Lower lobe of right lung (tissue), 2 donors: ENCODE data around the gene EPS8L3. TPM values are rescaled to one million over a fixed set of nuclear protein-coding genes. Genes with fewer than 3 reads are reported as not detected.

Experiments used
- ATAC-seq, 2 donors: fragments of 200-7000 bp; cut with Tn5 transposase; one replicate each; pipeline ENCODE4 v1.9.1; 2020 to 2022; ENCODE audit warnings: mild to moderate bottlenecking in 2 of 2, moderate library complexity in 2 of 2
- DNase-seq: peaks from one replicate; pipeline ENCODE4 v3.0.0-alpha.2; 2020
- H3K27ac ChIP-seq: fragments of 200-600 bp; one replicate; pipeline ENCODE4 v1.8.0; 2022
- H3K27me3 ChIP-seq: fragments of 200-600 bp; one replicate; pipeline ENCODE4 v1.8.0; 2022; ENCODE audit warnings: low read depth
- H3K36me3 ChIP-seq: fragments of 200-600 bp; one replicate; pipeline ENCODE4 v1.8.0; 2022; ENCODE audit warnings: mild to moderate bottlenecking
- H3K4me1 ChIP-seq: fragments of 200-600 bp; one replicate; pipeline ENCODE4 v1.8.0; 2022
- H3K4me3 ChIP-seq: fragments of 200-600 bp; one replicate; pipeline ENCODE4 v1.8.0; 2022; ENCODE audit warnings: mild to moderate bottlenecking
- H3K9me3 ChIP-seq: fragments of 200-600 bp; one replicate; pipeline ENCODE4 v1.8.0; 2022
- CTCF ChIP-seq: fragments of 200-600 bp; IDR thresholded peaks from one replicate; pipeline ENCODE4 v1.8.0; 2022; ENCODE audit warnings: antibody characterized with exemption, mild to moderate bottlenecking
- intact Hi-C: fragments of 100-400 bp; cut with DNase I; formaldehyde crosslinking; loops from one replicate; pipeline ENCODE4 v1.11.0; 2022
- long read RNA-seq: library from polyadenylated mRNA; unstranded; transcript quantifications from one replicate; pipeline ENCODE4 v2.0.0, GENCODE V29; 2021
- total RNA-seq: library from RNA; stranded (reverse); fragmentation: NEBNext Ultra II Directional; extraction: Animal tissue kit (Norgen Biotek cat#: 25700); gene quantifications from one replicate; pipeline ENCODE4 v1.2.1, GENCODE V29; 2021
- donor health status: DM: no; HTN: yes; CAD: no; lungs with severe emphysema.

EPS8L3 gene
- not detected for total RNA-seq
- long read RNA-seq, partial matches to known transcripts = 0 of 1 reads
- long read RNA-seq, other reads (novel, unspliced or antisense) = 1 of 1 reads

- no peak for TF ChIP-seq CTCF
- Histone ChIP-seq H3K9me3 (no peaks in the 10 kb centered on the region), H3K4me1 (peaks cover 12% of the 10 kb centered on the region), H3K27me3 (no peaks in the 10 kb centered on the region), H3K27ac (no peak within 1 kb of the TSS), H3K4me3 (no peak within 1 kb of the TSS), H3K36me3 (no peaks in the 10 kb centered on the region)
- ATAC-seq (no peak), DNase-seq (peak; percentile 34)
- intact Hi-C loops = no loop called here
Measured at GRCh38 chr1:109763646-109764415, at the start of gene EPS8L3. Gene EPS8L3 (minus strand): TSS chr1:109763923. CDS start chr1:109761749, 2,174 bp downstream.

- Histone ChIP-seq H3K4me3 (no peak overlapping the region), H3K27ac (no peak overlapping the region), H3K9me3 (peaks cover 4% of the 10 kb centered on the region), H3K27me3 (no peaks in the 10 kb centered on the region), H3K36me3 (no peaks in the 10 kb centered on the region), H3K4me1 (peaks cover 12% of the 10 kb centered on the region)
- intact Hi-C loops = no loop called here
- no peak for TF ChIP-seq CTCF
- DNase-seq (no peak), ATAC-seq (no peak)
Measured at GRCh38 chr1:109812691-109813393, 49.1 kb upstream of the EPS8L3 start.

- H3K27ac ChIP-seq = no peak overlapping the region
- H3K4me1 ChIP-seq = peaks cover 28% of the 10 kb centered on the region
- no peak overlapping the region for H3K4me3 ChIP-seq
- H3K27me3 ChIP-seq = no peaks in the 10 kb centered on the region
- intact Hi-C loops = no loop called here
- H3K9me3 ChIP-seq = no peaks in the 10 kb centered on the region
- no peaks in the 10 kb centered on the region for H3K36me3 ChIP-seq
- DNase-seq = no peak
- ATAC-seq = no peak
- TF ChIP-seq CTCF = no peak
Measured at GRCh38 chr1:109808703-109809102, 45.0 kb upstream of the EPS8L3 start.

GRCh38 chr1:109807822-109808680 is 44.3 kb upstream of the EPS8L3 start:
- no peak overlapping the region for H3K27ac ChIP-seq
- no peak for DNase-seq
- TF ChIP-seq CTCF = no peak
- H3K4me1 ChIP-seq = peaks cover 35% of the 10 kb centered on the region
- no peaks in the 10 kb centered on the region for H3K36me3 ChIP-seq
- no peaks in the 10 kb centered on the region for H3K9me3 ChIP-seq
- H3K4me3 ChIP-seq = no peak overlapping the region
- H3K27me3 ChIP-seq = no peaks in the 10 kb centered on the region
- intact Hi-C loops = no loop called here
- peak in 1 of 2 donors; percentile 21 for ATAC-seq

- H3K9me3 ChIP-seq = no peaks in the 10 kb centered on the region
- peak overlapping the region; percentile 18 for H3K27ac ChIP-seq
- H3K4me3 ChIP-seq = no peak overlapping the region
- H3K36me3 ChIP-seq = no peaks in the 10 kb centered on the region
- TF ChIP-seq CTCF = no peak
- DNase-seq (no peak), ATAC-seq (no peak)
- no peaks in the 10 kb centered on the region for H3K27me3 ChIP-seq
- H3K4me1 ChIP-seq = peaks cover 41% of the 10 kb centered on the region
- intact Hi-C loops = no loop called here
Measured at GRCh38 chr1:109807402-109807801, 43.7 kb upstream of the EPS8L3 start.
